Measurements from ENCODE around the gene OPRM1. TPM values are rescaled to one million over a fixed set of nuclear protein-coding genes. Genes with fewer than 3 reads are reported as not detected.

Gene OPRM1
- total and polyA plus RNA-seq, 11 donors, result not detected

- TF ChIP-seq POLR2A (IDR thresholded peaks at IDR 0.05) (no peak), CTCF (IDR thresholded peaks at IDR 0.05) (no peak)
- no peaks in the 10 kb centered on the region for H3K36me3 ChIP-seq
- no peak overlapping the region for H3K27ac ChIP-seq
- H3K4me1 ChIP-seq, result no peaks in the 10 kb centered on the region
- intact Hi-C loops (cut with DNase I), result no loop called here
- WGBS, 4 donors, result 65 to 72% (median 66%) methylated on average over 3 of the region's 3 CpGs
- H3K9me3 ChIP-seq, result no peaks in the 10 kb centered on the region
- no peak overlapping the region for H3K4me3 ChIP-seq
- H3K27me3 ChIP-seq, result peaks cover 0 to 3% (median 0%) of the 10 kb centered on the region in 9 donors
- no peak for ATAC-seq
- no peak for DNase-seq
Observed at GRCh38 chr6:154096834-154097233, 57.8 kb downstream of the OPRM1 start.

GRCh38 chr6:154099211-154099610 is 60.2 kb downstream of the OPRM1 start:
- intact Hi-C loops (cut with DNase I), result no loop called here
- DNase-seq (no peak), ATAC-seq (no peak)
- Histone ChIP-seq H3K27ac (no peak overlapping the region), H3K36me3 (no peaks in the 10 kb centered on the region), H3K9me3 (no peaks in the 10 kb centered on the region), H3K4me1 (no peaks in the 10 kb centered on the region), H3K4me3 (no peak overlapping the region), H3K27me3 (peaks cover 0 to 3% (median 0%) of the 10 kb centered on the region in 9 donors)
- TF ChIP-seq CTCF (IDR thresholded peaks at IDR 0.05) (no peak), POLR2A (IDR thresholded peaks at IDR 0.05) (no peak)
- WGBS, 4 donors, result 78 to 84% (median 81%) methylated on average over 4 of the region's 4 CpGs

- DNase-seq (no peak), ATAC-seq (no peak)
- WGBS, 4 donors, result 71 to 85% (median 82%) methylated on average over 2 of the region's 2 CpGs
Observed at GRCh38 chr6:154106251-154106650, 67.2 kb downstream of the OPRM1 start.

GRCh38 chr6:154111025-154111424 is 72.0 kb downstream of the OPRM1 start:
- intact Hi-C loops (cut with DNase I), result no loop called here
- TF ChIP-seq POLR2A (IDR thresholded peaks at IDR 0.05) (no peak), CTCF (IDR thresholded peaks at IDR 0.05) (no peak)
- ATAC-seq (no peak), DNase-seq (no peak)
- Histone ChIP-seq H3K4me3 (no peak overlapping the region), H3K9me3 (no peaks in the 10 kb centered on the region), H3K27ac (no peak overlapping the region), H3K36me3 (no peaks in the 10 kb centered on the region), H3K4me1 (no peaks in the 10 kb centered on the region), H3K27me3 (peaks cover 0 to 3% (median 0%) of the 10 kb centered on the region in 9 donors)
- 70 to 93% (median 88%) methylated on average over 1 of the region's 1 CpG for WGBS, 4 donors

More at GRCh38 chr6:154106251-154106650, 67.2 kb downstream of the OPRM1 start:
- Histone ChIP-seq H3K9me3 (peaks cover 0 to 3% (median 0%) of the 10 kb centered on the region in 12 donors), H3K27ac (no peak overlapping the region), H3K36me3 (no peaks in the 10 kb centered on the region), H3K4me3 (no peak overlapping the region), H3K4me1 (no peaks in the 10 kb centered on the region), H3K27me3 (peaks cover 0 to 3% (median 0%) of the 10 kb centered on the region in 9 donors)
- intact Hi-C loops (cut with DNase I), result no loop called here
- TF ChIP-seq CTCF (IDR thresholded peaks at IDR 0.05), result no peak
- no peak for TF ChIP-seq POLR2A (IDR thresholded peaks at IDR 0.05)

Measured in heart left ventricle (tissue), 16 donors.